Measurements from ENCODE around the gene P4HA3.

DNA sequence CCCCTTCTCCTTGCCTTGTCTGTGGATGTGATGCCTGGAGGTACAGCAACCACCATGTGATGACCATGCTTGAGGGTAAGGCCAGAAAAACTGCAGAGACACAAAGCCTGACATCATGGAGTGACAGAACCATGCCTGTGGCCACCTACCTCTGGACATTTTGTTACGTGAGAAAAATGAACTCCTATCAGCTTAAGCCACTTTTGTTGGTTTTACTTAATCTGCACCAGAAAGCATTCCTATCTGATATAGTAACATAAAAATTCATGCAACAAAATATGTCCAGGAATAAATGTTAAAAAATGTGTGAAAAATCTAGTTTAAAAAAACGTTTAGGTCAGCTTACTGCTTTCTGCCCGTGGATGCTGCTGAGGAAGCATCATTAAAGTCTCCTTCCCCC, 42.6 kb upstream of the P4HA3 start:
- TF ChIP-seq, protein P1, sequence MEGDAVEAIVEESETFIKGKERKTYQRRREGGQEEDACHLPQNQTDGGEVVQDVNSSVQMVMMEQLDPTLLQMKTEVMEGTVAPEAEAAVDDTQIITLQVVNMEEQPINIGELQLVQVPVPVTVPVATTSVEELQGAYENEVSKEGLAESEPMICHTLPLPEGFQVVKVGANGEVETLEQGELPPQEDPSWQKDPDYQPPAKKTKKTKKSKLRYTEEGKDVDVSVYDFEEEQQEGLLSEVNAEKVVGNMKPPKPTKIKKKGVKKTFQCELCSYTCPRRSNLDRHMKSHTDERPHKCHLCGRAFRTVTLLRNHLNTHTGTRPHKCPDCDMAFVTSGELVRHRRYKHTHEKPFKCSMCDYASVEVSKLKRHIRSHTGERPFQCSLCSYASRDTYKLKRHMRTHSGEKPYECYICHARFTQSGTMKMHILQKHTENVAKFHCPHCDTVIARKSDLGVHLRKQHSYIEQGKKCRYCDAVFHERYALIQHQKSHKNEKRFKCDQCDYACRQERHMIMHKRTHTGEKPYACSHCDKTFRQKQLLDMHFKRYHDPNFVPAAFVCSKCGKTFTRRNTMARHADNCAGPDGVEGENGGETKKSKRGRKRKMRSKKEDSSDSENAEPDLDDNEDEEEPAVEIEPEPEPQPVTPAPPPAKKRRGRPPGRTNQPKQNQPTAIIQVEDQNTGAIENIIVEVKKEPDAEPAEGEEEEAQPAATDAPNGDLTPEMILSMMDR (conservative IDR thresholded peaks at IDR 0.05; ENCODE audit: low read depth, low read length), result no peak
- TF ChIP-seq EZH2 (IDR thresholded peaks at IDR 0.05; ENCODE audit: low read length, unreplicated experiment), result no peak

All from PC-3 (cell line).